ENCODE data around the gene NECTIN2. TPM values are rescaled to one million over a fixed set of nuclear protein-coding genes. Genes with fewer than 3 reads are reported as not detected.

The NECTIN2 gene
- total RNA-seq, 1 experiment from 2014 or later = 104 TPM

DNA sequence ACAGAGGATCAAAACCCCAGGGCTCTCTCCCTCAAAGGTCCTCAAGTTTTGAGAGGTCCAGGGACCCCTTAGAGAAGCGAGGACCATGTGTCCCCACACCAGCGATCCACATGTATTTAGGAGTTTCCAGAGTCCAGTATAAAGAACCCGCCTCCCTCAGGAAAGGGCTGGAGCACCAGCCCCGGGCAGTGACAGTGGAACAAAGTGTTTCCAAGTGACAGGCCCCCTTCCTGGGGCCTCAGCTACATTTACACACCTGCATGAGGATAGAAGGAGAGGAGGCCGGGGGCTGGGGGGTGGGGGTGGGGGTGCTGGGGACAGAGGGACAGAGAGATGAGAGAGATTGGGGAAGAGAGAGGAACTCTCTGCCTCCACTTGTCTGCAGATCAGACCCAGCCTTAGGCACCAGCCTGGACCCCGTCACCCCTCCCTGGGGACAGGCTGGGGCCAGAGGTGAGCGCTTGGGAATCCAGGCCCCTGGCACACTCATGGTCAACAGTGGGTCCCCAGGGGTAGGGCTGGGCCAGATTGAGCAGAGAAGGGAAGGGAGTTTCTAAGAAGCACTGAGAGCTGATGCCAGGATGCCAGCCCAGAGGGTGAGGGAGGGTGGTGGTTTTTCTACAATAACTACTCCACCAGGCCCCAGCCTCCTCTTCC lies 36.4 kb upstream of the NECTIN2 start:
- ChIA-PET POLR2A (interaction anchor here (0.6 kb wide), 1 partner anchor 1059 kb away, joined by 4 read pairs; no protein-coding TSS in a partner anchor), CTCF (interaction anchor here (0.5 to 0.6 kb wide), 2 partner anchors 22 to 285 kb away, joined by 6 to 7 read pairs; no protein-coding TSS in a partner anchor)
- intact Hi-C loops (cut with micrococcal nuclease; ENCODE audit: unreplicated experiment) = no loop called here
- TF ChIP-seq, protein P1, sequence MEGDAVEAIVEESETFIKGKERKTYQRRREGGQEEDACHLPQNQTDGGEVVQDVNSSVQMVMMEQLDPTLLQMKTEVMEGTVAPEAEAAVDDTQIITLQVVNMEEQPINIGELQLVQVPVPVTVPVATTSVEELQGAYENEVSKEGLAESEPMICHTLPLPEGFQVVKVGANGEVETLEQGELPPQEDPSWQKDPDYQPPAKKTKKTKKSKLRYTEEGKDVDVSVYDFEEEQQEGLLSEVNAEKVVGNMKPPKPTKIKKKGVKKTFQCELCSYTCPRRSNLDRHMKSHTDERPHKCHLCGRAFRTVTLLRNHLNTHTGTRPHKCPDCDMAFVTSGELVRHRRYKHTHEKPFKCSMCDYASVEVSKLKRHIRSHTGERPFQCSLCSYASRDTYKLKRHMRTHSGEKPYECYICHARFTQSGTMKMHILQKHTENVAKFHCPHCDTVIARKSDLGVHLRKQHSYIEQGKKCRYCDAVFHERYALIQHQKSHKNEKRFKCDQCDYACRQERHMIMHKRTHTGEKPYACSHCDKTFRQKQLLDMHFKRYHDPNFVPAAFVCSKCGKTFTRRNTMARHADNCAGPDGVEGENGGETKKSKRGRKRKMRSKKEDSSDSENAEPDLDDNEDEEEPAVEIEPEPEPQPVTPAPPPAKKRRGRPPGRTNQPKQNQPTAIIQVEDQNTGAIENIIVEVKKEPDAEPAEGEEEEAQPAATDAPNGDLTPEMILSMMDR (IDR thresholded peaks at IDR 0.05) = no peak
- TF ChIP-seq, protein P2, sequence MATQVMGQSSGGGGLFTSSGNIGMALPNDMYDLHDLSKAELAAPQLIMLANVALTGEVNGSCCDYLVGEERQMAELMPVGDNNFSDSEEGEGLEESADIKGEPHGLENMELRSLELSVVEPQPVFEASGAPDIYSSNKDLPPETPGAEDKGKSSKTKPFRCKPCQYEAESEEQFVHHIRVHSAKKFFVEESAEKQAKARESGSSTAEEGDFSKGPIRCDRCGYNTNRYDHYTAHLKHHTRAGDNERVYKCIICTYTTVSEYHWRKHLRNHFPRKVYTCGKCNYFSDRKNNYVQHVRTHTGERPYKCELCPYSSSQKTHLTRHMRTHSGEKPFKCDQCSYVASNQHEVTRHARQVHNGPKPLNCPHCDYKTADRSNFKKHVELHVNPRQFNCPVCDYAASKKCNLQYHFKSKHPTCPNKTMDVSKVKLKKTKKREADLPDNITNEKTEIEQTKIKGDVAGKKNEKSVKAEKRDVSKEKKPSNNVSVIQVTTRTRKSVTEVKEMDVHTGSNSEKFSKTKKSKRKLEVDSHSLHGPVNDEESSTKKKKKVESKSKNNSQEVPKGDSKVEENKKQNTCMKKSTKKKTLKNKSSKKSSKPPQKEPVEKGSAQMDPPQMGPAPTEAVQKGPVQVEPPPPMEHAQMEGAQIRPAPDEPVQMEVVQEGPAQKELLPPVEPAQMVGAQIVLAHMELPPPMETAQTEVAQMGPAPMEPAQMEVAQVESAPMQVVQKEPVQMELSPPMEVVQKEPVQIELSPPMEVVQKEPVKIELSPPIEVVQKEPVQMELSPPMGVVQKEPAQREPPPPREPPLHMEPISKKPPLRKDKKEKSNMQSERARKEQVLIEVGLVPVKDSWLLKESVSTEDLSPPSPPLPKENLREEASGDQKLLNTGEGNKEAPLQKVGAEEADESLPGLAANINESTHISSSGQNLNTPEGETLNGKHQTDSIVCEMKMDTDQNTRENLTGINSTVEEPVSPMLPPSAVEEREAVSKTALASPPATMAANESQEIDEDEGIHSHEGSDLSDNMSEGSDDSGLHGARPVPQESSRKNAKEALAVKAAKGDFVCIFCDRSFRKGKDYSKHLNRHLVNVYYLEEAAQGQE (IDR thresholded peaks at IDR 0.05; ENCODE audit: insufficient read depth in 1 of 2, low read depth in 2 of 2, low read length in 1 of 2) = no peak
- TF ChIP-seq POLR2AphosphoS5 (IDR thresholded peaks at IDR 0.05; ENCODE audit: low read depth, low read length) = no peak
- TF ChIP-seq TCF7L2 (IDR thresholded peaks at IDR 0.05; ENCODE audit: low read depth, low read length) = no peak
- no peak for TF ChIP-seq SIN3A (IDR thresholded peaks at IDR 0.05; ENCODE audit: borderline replicate concordance, insufficient read depth, low read depth, low read length)
- DNase-seq (ENCODE audit: low read depth, low spot score) = no peak
- peaks cover 13% of the 10 kb centered on the region for H3K4me1 ChIP-seq (ENCODE audit: control insufficient read depth, insufficient read depth, low read length)
- ATAC-seq = no peak
- in situ Hi-C loops (cut with HindIII; ENCODE audit: low pct_unique_long_range_greater_than_20kb, low sequenced_read_pairs) = no loop called here
- H3K9me3 ChIP-seq (ENCODE audit: control insufficient read depth, insufficient read depth, low read depth, low read length) = no peaks in the 10 kb centered on the region
- no peak overlapping the region for H3K27ac ChIP-seq (ENCODE audit: low read length)
- H3K27me3 ChIP-seq (ENCODE audit: control insufficient read depth, insufficient read depth, low read length) = no peaks in the 10 kb centered on the region
- H3K4me3 ChIP-seq (ENCODE audit: low read depth in 2 of 2, low read length in 2 of 2) = peak overlapping the region; percentile 45 to 57
- no peaks in the 10 kb centered on the region for H3K36me3 ChIP-seq (ENCODE audit: control insufficient read depth, insufficient read depth, low read length)
- no TSS peak for BruUV-seq (replicated peaks)

DNA sequence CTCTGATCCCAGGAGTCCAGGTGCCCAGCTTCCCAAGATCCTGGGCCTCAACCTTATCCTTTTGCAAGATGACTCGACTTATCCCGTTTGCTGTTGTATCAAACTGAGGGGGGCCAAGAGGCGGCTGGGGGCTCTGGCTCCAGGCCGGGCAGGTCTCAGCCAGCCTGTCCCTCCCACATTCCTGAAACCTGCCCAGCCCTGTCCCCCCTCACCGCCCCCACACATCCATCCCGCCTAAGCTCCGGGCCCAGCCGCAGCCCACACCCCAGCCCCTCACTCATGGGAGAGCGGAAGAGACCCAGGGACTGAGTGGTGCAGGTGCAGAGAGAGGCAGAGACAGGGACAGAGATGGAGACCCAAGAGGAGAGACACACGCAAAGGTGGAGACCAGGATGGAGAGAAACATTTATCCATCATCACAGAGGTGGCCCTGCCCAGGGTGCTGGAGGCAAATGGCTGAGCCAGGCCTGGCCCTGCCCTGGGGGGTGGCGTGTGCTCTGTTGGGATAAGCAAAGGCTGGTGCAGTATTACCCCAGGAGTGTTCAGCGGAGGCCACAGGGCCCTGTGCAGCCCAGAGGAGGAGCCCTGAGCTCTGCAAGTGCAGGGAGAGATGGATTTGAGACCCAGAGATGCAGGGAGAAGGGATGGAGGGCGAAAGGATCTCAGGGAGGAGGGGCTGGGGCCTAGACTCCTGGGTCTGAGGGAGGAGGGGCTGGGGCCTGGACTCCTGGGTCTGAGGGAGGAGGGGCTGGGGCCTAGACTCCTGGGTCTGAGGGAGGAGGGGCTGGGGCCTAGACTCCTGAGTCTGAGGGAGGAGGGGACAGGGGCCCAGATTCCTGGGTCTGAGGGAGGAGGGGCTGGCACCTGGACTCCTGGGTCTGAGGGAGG lies 35.6 kb upstream of the NECTIN2 start:
- ATAC-seq = no peak

More for the DNA sequence above, 35.6 kb upstream of the NECTIN2 start:
- intact Hi-C loops (cut with micrococcal nuclease; ENCODE audit: unreplicated experiment) = no loop called here
- DNase-seq (ENCODE audit: low read depth, low spot score) = no peak
- ChIA-PET CTCF (interaction anchor here (0.6 kb wide), 1 partner anchor 34 kb away, joined by 5 read pairs; no protein-coding TSS in a partner anchor), POLR2A (no interaction called here)
- H3K4me1 ChIP-seq (ENCODE audit: control insufficient read depth, insufficient read depth, low read length) = peaks cover 13% of the 10 kb centered on the region
- no peak overlapping the region for H3K27ac ChIP-seq (ENCODE audit: low read length)
- in situ Hi-C loops (cut with HindIII; ENCODE audit: low pct_unique_long_range_greater_than_20kb, low sequenced_read_pairs) = no loop called here
- H3K27me3 ChIP-seq (ENCODE audit: control insufficient read depth, insufficient read depth, low read length) = no peaks in the 10 kb centered on the region
- no TSS peak for BruUV-seq (replicated peaks)
- no peaks in the 10 kb centered on the region for H3K9me3 ChIP-seq (ENCODE audit: control insufficient read depth, insufficient read depth, low read depth, low read length)
- TF ChIP-seq, protein P1 (IDR thresholded peaks at IDR 0.05) = no peak
- no peaks in the 10 kb centered on the region for H3K36me3 ChIP-seq (ENCODE audit: control insufficient read depth, insufficient read depth, low read length)
- H3K4me3 ChIP-seq (ENCODE audit: low read depth in 2 of 2, low read length in 2 of 2) = no peak overlapping the region
